Spleen (tissue), 7 donors: ENCODE data around the gene CD300C.

ENCODE experiments used
- POLR2A ChIP-seq, 3 donors: fragments of 450-650 bp; IDR thresholded peaks; one replicate each; pipeline ENCODE4 v1.5.1; 2017; ENCODE audit warnings: antibody characterized with exemption in 3 of 3, mild to moderate bottlenecking in 1 of 3
- TF ChIP-seq, protein P1 (sequence below), 11 experiments: fragments of 200-600 bp in 7 of 11; fragments of 450-650 bp in 4 of 11; sonication (generic) in 4 of 11; IDR thresholded peaks in 8 of 11; conservative IDR thresholded peaks in 3 of 11; 1 replicate in 7 of 11; 2 replicates in 4 of 11; pipeline versions ENCODE4 v1.4.0 to v1.8.0; 2016 to 2021; ENCODE audit warnings: antibody characterized with exemption in 11 of 11, inconsistent platforms in 4 of 11, mild to moderate bottlenecking in 1 of 11
- donor health status: DM: no; HTN: no; CAD: no; lungs with moderate emphysema.
- donor health status: DM: no; HTN: no; CAD: no.
- donor health status: DM: no; HTN: no; CAD: no.

- TF ChIP-seq POLR2A (IDR thresholded peaks at IDR 0.05), result no peak
- TF ChIP-seq, protein P1, sequence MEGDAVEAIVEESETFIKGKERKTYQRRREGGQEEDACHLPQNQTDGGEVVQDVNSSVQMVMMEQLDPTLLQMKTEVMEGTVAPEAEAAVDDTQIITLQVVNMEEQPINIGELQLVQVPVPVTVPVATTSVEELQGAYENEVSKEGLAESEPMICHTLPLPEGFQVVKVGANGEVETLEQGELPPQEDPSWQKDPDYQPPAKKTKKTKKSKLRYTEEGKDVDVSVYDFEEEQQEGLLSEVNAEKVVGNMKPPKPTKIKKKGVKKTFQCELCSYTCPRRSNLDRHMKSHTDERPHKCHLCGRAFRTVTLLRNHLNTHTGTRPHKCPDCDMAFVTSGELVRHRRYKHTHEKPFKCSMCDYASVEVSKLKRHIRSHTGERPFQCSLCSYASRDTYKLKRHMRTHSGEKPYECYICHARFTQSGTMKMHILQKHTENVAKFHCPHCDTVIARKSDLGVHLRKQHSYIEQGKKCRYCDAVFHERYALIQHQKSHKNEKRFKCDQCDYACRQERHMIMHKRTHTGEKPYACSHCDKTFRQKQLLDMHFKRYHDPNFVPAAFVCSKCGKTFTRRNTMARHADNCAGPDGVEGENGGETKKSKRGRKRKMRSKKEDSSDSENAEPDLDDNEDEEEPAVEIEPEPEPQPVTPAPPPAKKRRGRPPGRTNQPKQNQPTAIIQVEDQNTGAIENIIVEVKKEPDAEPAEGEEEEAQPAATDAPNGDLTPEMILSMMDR (IDR thresholded peaks at IDR 0.05 in 8 of 11, conservative IDR thresholded peaks at IDR 0.05 in 3 of 11), result no peak
Measured at GRCh38 chr17:74521701-74522201, 24.2 kb downstream of the CD300C start.
